ENCODE results near the gene UNC119. TPM values are rescaled to one million over a fixed set of nuclear protein-coding genes. Genes with fewer than 3 reads are reported as not detected.

The UNC119 gene
- total and polyA plus RNA-seq, 2 of the 13 experiments (the other 11 are each of a cell fraction or from before 2014, with no cell fraction given) = 10.4 to 63.1 TPM

GRCh38 chr17:28545141-28545503, 7.3 kb downstream of the UNC119 start:
- ATAC-seq (no peak), DNase-seq (ENCODE audit: low spot score) (no peak), FAIRE-seq (no peak)
- Histone ChIP-seq H3K27ac (ENCODE audit: extremely low read length, insufficient read depth, low read length) (no peak overlapping the region), H3K4me3 (replicated peaks in 1 of 3; ENCODE audit: insufficient read depth in 1 of 3, low read depth in 2 of 3, low read length in 3 of 3) (no peak overlapping the region), H2AFZ (ENCODE audit: low read length) (no peak overlapping the region), H3K27me3 (ENCODE audit: control insufficient read depth in 1 of 2, insufficient read depth in 2 of 2, low read length in 2 of 2) (no peaks in the 10 kb centered on the region), H3K9me3 (ENCODE audit: low read length) (no peaks in the 10 kb centered on the region), H3K4me2 (ENCODE audit: low read depth, low read length) (no peak overlapping the region), H3K79me2 (ENCODE audit: insufficient read depth, low read length) (no peaks in the 10 kb centered on the region), H3K36me3 (replicated peaks in 1 of 2; ENCODE audit: control insufficient read depth in 1 of 2, insufficient read depth in 2 of 2, low read length in 2 of 2) (no peaks in the 10 kb centered on the region), H4K20me1 (ENCODE audit: insufficient read depth, low read length) (no peaks in the 10 kb centered on the region), H3K4me1 (ENCODE audit: insufficient read depth, low read length) (peaks cover 10% of the 10 kb centered on the region; the same call in 1 of the 2 replicates), H3K9ac (ENCODE audit: insufficient read depth, low read depth, low read length) (no peak overlapping the region)
- TF ChIP-seq ZNF629 (CRISPR knock-in tag; conservative IDR thresholded peaks at IDR 0.05) = 0 out of 2 replicates have a peak, but pooled peaks have one; percentile 28
- no peak for TF ChIP-seq ZNF720 (CRISPR knock-in tag; IDR thresholded peaks at IDR 0.05)
- peak; percentile 68; the same call in 1 of the 2 replicates for TF ChIP-seq ZNF768 (CRISPR knock-in tag; IDR thresholded peaks at IDR 0.05)
- WGBS (ENCODE audit: low lambda C conversion rate) = 35% methylated on average over 2 of the region's 2 CpGs
- BruUV-seq (replicated peaks) = no TSS peak
- ChIA-PET POLR2A (no interaction called here), CTCF (ENCODE audit: low intra/inter-chr PET ratio, low total read pairs) (no interaction called here)
- in situ Hi-C loops (cut with HindIII; ENCODE audit: extremely low pct_ligation_motif_present, low pct_unique_long_range_greater_than_20kb) = no loop called here
- intact Hi-C loops (cut with micrococcal nuclease; ENCODE audit: unreplicated experiment) = no loop called here

- FAIRE-seq (no peak), ATAC-seq (no peak), DNase-seq (ENCODE audit: low spot score) (no peak)
- Histone ChIP-seq H3K4me1 (ENCODE audit: insufficient read depth, low read length) (0 out of 2 replicates have a peak, but pooled peaks cover 5% of the 10 kb centered on the region), H3K9me3 (ENCODE audit: low read length) (no peaks in the 10 kb centered on the region), H4K20me1 (ENCODE audit: insufficient read depth, low read length) (no peaks in the 10 kb centered on the region), H3K27me3 (ENCODE audit: control insufficient read depth in 1 of 2, insufficient read depth in 2 of 2, low read length in 2 of 2) (no peaks in the 10 kb centered on the region), H3K4me3 (replicated peaks in 1 of 3; ENCODE audit: insufficient read depth in 1 of 3, low read depth in 2 of 3, low read length in 3 of 3) (no peak overlapping the region), H3K27ac (ENCODE audit: extremely low read length, insufficient read depth, low read length) (no peak overlapping the region), H3K36me3 (replicated peaks in 1 of 2; ENCODE audit: control insufficient read depth in 1 of 2, insufficient read depth in 2 of 2, low read length in 2 of 2) (no peaks in the 10 kb centered on the region), H3K79me2 (ENCODE audit: insufficient read depth, low read length) (no peaks in the 10 kb centered on the region), H2AFZ (ENCODE audit: low read length) (no peak overlapping the region), H3K4me2 (ENCODE audit: low read depth, low read length) (no peak overlapping the region), H3K9ac (ENCODE audit: insufficient read depth, low read depth, low read length) (no peak overlapping the region)
- WGBS (ENCODE audit: low lambda C conversion rate) = 45% methylated on average over 4 of the region's 4 CpGs
- CTCF ChIA-PET (ENCODE audit: low intra/inter-chr PET ratio, low total read pairs) = no interaction called here
- in situ Hi-C loops (cut with HindIII; ENCODE audit: extremely low pct_ligation_motif_present, low pct_unique_long_range_greater_than_20kb) = no loop called here
- no peak for TF ChIP-seq ZBTB2 (CRISPR knock-in tag; IDR thresholded peaks at IDR 0.05; ENCODE audit: low read depth)
- TF ChIP-seq ZNF451 (CRISPR knock-in tag; IDR thresholded peaks at IDR 0.05) = no peak
- no peak for TF ChIP-seq PBX2 (CRISPR knock-in tag; IDR thresholded peaks at IDR 0.05)
- TF ChIP-seq FOXK1 (CRISPR knock-in tag; IDR thresholded peaks at IDR 0.05; ENCODE audit: borderline replicate concordance, low read depth) = no peak
- no peak for TF ChIP-seq ZKSCAN5 (CRISPR knock-in tag; IDR thresholded peaks at IDR 0.05)
- TF ChIP-seq ZNF740 (CRISPR knock-in tag; IDR thresholded peaks at IDR 0.05) = no peak
- intact Hi-C loops (cut with micrococcal nuclease; ENCODE audit: unreplicated experiment) = no loop called here
- no TSS peak for BruUV-seq (replicated peaks)
- POLR2A ChIA-PET = no interaction called here
These were observed 7.9 kb downstream of the UNC119 start for GRCh38 chr17:28544402-28545140.
